ENCODE results near the gene MEF2A.

DNA sequence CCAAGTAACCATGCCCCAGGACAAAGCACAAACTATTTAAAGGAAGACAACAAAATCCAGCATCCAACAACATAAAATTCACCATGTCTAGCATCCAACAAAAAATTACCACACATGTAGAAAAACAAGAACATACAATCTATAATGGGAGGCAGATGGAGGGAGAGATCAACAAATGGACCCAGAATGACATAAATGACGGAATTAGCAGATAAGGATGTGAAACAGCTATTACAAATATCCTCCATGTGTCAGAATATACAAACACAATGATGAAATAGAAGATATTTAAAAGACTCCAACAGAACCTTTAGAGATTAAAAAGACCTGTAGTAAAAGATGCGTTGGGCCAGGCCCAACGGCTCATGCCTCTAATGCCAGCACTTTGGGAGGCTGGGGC is 156.6 kb downstream of the MEF2A start:
- TF ChIP-seq, protein P1, sequence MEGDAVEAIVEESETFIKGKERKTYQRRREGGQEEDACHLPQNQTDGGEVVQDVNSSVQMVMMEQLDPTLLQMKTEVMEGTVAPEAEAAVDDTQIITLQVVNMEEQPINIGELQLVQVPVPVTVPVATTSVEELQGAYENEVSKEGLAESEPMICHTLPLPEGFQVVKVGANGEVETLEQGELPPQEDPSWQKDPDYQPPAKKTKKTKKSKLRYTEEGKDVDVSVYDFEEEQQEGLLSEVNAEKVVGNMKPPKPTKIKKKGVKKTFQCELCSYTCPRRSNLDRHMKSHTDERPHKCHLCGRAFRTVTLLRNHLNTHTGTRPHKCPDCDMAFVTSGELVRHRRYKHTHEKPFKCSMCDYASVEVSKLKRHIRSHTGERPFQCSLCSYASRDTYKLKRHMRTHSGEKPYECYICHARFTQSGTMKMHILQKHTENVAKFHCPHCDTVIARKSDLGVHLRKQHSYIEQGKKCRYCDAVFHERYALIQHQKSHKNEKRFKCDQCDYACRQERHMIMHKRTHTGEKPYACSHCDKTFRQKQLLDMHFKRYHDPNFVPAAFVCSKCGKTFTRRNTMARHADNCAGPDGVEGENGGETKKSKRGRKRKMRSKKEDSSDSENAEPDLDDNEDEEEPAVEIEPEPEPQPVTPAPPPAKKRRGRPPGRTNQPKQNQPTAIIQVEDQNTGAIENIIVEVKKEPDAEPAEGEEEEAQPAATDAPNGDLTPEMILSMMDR (IDR thresholded peaks at IDR 0.05) = no peak
- no peak for TF ChIP-seq EP300 (IDR thresholded peaks at IDR 0.05)
